Gastrocnemius medialis (tissue), 4 donors: ENCODE results near the gene PFDN1. TPM values are rescaled to one million over a fixed set of nuclear protein-coding genes. Genes with fewer than 3 reads are reported as not detected.

ENCODE experiments used
- ATAC-seq, 2 donors: fragments of 150-250 bp; one replicate each; pipeline ENCODE4 v1.9.1; 2016
- DNase-seq, 2 donors: peaks; one replicate each; pipeline ENCODE4 v3.0.0-alpha.2; 2019
- H3K27ac ChIP-seq, 4 donors: fragments of 200-600 bp; sonication (generic); 1 replicate in 1 of 4; 2 replicates in 3 of 4; pipeline ENCODE4 v1.5.1; 2016 to 2018; ENCODE audit warnings: mild to moderate bottlenecking in 2 of 4, moderate library complexity in 1 of 4
- H3K27me3 ChIP-seq, 3 donors: fragments of 200-600 bp; sonication (generic) in 2 of 3; 1 replicate in 1 of 3; 2 replicates in 2 of 3; pipeline versions ENCODE4 v1.5.1 to v1.6.0; 2016 to 2019; ENCODE audit warnings: mild to moderate bottlenecking in 1 of 3, moderate library complexity in 1 of 3
- H3K36me3 ChIP-seq, 2 donors: fragments of 200-600 bp; sonication (generic) in 1 of 2; one replicate each; pipeline ENCODE4 v1.5.1; 2017 to 2018
- H3K4me1 ChIP-seq, 2 donors: fragments of 200-600 bp; sonication (generic) in 1 of 2; one replicate each; pipeline ENCODE4 v1.5.1; 2016 to 2017; ENCODE audit warnings: mild to moderate bottlenecking in 2 of 2
- H3K4me3 ChIP-seq, 4 donors: fragments of 200-600 bp; sonication (generic) in 3 of 4; 1 replicate in 1 of 4; 2 replicates in 3 of 4; pipeline ENCODE4 v1.5.1; 2016 to 2019; ENCODE audit warnings: mild to moderate bottlenecking in 2 of 4
- H3K9me3 ChIP-seq, 3 donors: fragments of 200-600 bp; sonication (generic) in 2 of 3; 1 replicate in 1 of 3; 2 replicates in 2 of 3; pipeline ENCODE4 v1.5.1; 2016 to 2019
- CTCF ChIP-seq, 5 experiments: fragments of 450-650 bp in 3 of 5; fragments of 200-600 bp in 2 of 5; sonication (generic) in 2 of 5; IDR thresholded peaks in 4 of 5; conservative IDR thresholded peaks in 1 of 5; 1 replicate in 4 of 5; 2 replicates in 1 of 5; pipeline ENCODE4 v1.5.1; 2016 to 2019; ENCODE audit warnings: antibody characterized with exemption in 5 of 5, mild to moderate bottlenecking in 3 of 5, moderate library complexity in 3 of 5
- POLR2A ChIP-seq, 2 donors: fragments of 450-650 bp; IDR thresholded peaks; one replicate each; pipeline ENCODE4 v1.6.1; 2017; ENCODE audit warnings: antibody characterized with exemption in 2 of 2, mild to moderate bottlenecking in 2 of 2, moderate library complexity in 2 of 2
- in situ Hi-C, 4 donors: fragments of 200-750 bp; cut with MboI; loops; one replicate each; pipeline versions ENCODE4 v1.15.0 to v1.8.0; 2017; ENCODE audit warnings: low sequenced_read_pairs in 4 of 4
- intact Hi-C: fragments of 100-400 bp; cut with DNase I; formaldehyde crosslinking; loops from one replicate; pipeline ENCODE4 v1.15.1; 2023; ENCODE audit warnings: low total_unique reads
- total RNA-seq, 4 donors: library from RNA; depleted of rRNA; stranded (reverse); fragments of >200 nt; gene quantifications; one replicate each; pipeline versions ENCODE4 v1.1.0 to v1.2.3, GENCODE V29; 2016

Gene PFDN1
- total RNA-seq, 4 donors from 2014 or later, result 47.9 to 81.0 (median 77.9) TPM

- H3K4me3 ChIP-seq, result no peak overlapping the region
- peak; percentile 95 to 99 for DNase-seq
- peaks cover 88 to 93% of the 10 kb centered on the region in 2 donors for H3K4me1 ChIP-seq
- in situ Hi-C loops (loop anchor here (5.0 to 25.0 kb wide), 3 partner anchors 106 to 321 kb away; partner anchors contain the start of genes APBB3 (in 1 of the 4), HBEGF (in 1 of the 4), SLC35A4 (in 1 of the 4) and SRA1 (in 1 of the 4)), intact Hi-C loops (loop anchor here (2.0 to 10.0 kb wide), 3 partner anchors 50 to 314 kb away; partner anchors contain the start of genes CYSTM1 and SRA1)
- no peaks in the 10 kb centered on the region for H3K36me3 ChIP-seq
- peak overlapping the region; percentile 87 to 93 (median 92) for H3K27ac ChIP-seq
- no peaks in the 10 kb centered on the region for H3K27me3 ChIP-seq
- no peaks in the 10 kb centered on the region for H3K9me3 ChIP-seq
- TF ChIP-seq CTCF (IDR thresholded peaks at IDR 0.05 in 4 of 5, conservative IDR thresholded peaks at IDR 0.05 in 1 of 5) (no peak), POLR2A (IDR thresholded peaks at IDR 0.05) (peak in 1 of 2 donors; percentile 59)
- peak; percentile 79 to 83 for ATAC-seq
These were observed 61.8 kb downstream of the PFDN1 start for GRCh38 chr5:140240987-140241706.

GRCh38 chr5:140239939-140240700, 62.8 kb downstream of the PFDN1 start:
- no peaks in the 10 kb centered on the region for H3K36me3 ChIP-seq
- peaks cover 84 to 95% of the 10 kb centered on the region in 2 donors for H3K4me1 ChIP-seq
- H3K27ac ChIP-seq, result peak overlapping the region; percentile 87 to 93 (median 92)
- H3K4me3 ChIP-seq, result no peak overlapping the region
- intact Hi-C loops (loop anchor here (2.0 to 10.0 kb wide), 3 partner anchors 49 to 315 kb away; partner anchors contain the start of genes CYSTM1 and SRA1), in situ Hi-C loops (loop anchor here (5.0 to 25.0 kb wide), 3 partner anchors 107 to 322 kb away; partner anchors contain the start of genes APBB3 (in 1 of the 4), HBEGF (in 1 of the 4), SLC35A4 (in 1 of the 4) and SRA1 (in 1 of the 4))
- peak in 1 of 2 donors; percentile 62 for DNase-seq
- peak; percentile 59 to 74 (median 65) for TF ChIP-seq CTCF (IDR thresholded peaks at IDR 0.05 in 4 of 5, conservative IDR thresholded peaks at IDR 0.05 in 1 of 5)
- no peak for TF ChIP-seq POLR2A (IDR thresholded peaks at IDR 0.05)
- ATAC-seq, result peak in 1 of 2 donors; percentile 9
- no peaks in the 10 kb centered on the region for H3K9me3 ChIP-seq
- no peaks in the 10 kb centered on the region for H3K27me3 ChIP-seq

GRCh38 chr5:140239461-140239860, 63.4 kb downstream of the PFDN1 start:
- DNase-seq (no peak), ATAC-seq (no peak)
- in situ Hi-C loops, result loop anchor here in 1 of 4 donors (25.0 kb wide), 1 partner anchor 323 kb away; the partner anchor contains the start of genes APBB3, SLC35A4 and SRA1
- no peaks in the 10 kb centered on the region for H3K27me3 ChIP-seq
- H3K4me3 ChIP-seq, result no peak overlapping the region
- no peaks in the 10 kb centered on the region for H3K36me3 ChIP-seq
- H3K9me3 ChIP-seq, result no peaks in the 10 kb centered on the region
- H3K27ac ChIP-seq, result peak overlapping the region; percentile 87 to 93 (median 92)
- TF ChIP-seq POLR2A (IDR thresholded peaks at IDR 0.05), result no peak
- no peak for TF ChIP-seq CTCF (IDR thresholded peaks at IDR 0.05 in 4 of 5, conservative IDR thresholded peaks at IDR 0.05 in 1 of 5)
- H3K4me1 ChIP-seq, result peaks cover 78 to 89% of the 10 kb centered on the region in 2 donors
- intact Hi-C loops, result no loop called here

- intact Hi-C loops, result no loop called here
- Histone ChIP-seq H3K27me3 (no peaks in the 10 kb centered on the region), H3K4me1 (peaks cover 74 to 91% of the 10 kb centered on the region in 2 donors), H3K36me3 (no peaks in the 10 kb centered on the region), H3K9me3 (no peaks in the 10 kb centered on the region), H3K4me3 (no peak overlapping the region), H3K27ac (peak overlapping the region; percentile 25 to 93 (median 92))
- no peak for DNase-seq
- in situ Hi-C loops, result loop anchor here in 1 of 4 donors (25.0 kb wide), 1 partner anchor 324 kb away; the partner anchor contains the start of genes APBB3, SLC35A4 and SRA1
- no peak for TF ChIP-seq POLR2A (IDR thresholded peaks at IDR 0.05)
- no peak for TF ChIP-seq CTCF (IDR thresholded peaks at IDR 0.05 in 4 of 5, conservative IDR thresholded peaks at IDR 0.05 in 1 of 5)
- ATAC-seq, result no peak
These were observed 64.1 kb downstream of the PFDN1 start for GRCh38 chr5:140238756-140239155.
